GM19372 (cell line): ENCODE data around the gene XRCC3.
"Not testable (repeated sequence)": the region's sequence is repeated elsewhere in the genome, so short reads cannot be mapped to it uniquely, and the experiment has no call there.

Experiments
- ATAC-seq: cut with Tn5 transposase; IDR thresholded peaks from one replicate; pipeline ENCODE4 v1.9.1; 2021; ENCODE audit warnings: mild to moderate bottlenecking, low read depth, moderate library complexity; ENCODE audit not compliant: unreplicated experiment

XRCC3 gene

GRCh38 chr14:103676881-103677675 lies 38.2 kb downstream of the XRCC3 start:
- no peak for ATAC-seq

- no peak for ATAC-seq
These were observed 39.3 kb downstream of the XRCC3 start for GRCh38 chr14:103675957-103676356.

- ATAC-seq = no peak
These were observed 43.3 kb downstream of the XRCC3 start for GRCh38 chr14:103671911-103672310.

GRCh38 chr14:103669370-103669769 lies 45.9 kb downstream of the XRCC3 start:
- no peak for ATAC-seq

DNA sequence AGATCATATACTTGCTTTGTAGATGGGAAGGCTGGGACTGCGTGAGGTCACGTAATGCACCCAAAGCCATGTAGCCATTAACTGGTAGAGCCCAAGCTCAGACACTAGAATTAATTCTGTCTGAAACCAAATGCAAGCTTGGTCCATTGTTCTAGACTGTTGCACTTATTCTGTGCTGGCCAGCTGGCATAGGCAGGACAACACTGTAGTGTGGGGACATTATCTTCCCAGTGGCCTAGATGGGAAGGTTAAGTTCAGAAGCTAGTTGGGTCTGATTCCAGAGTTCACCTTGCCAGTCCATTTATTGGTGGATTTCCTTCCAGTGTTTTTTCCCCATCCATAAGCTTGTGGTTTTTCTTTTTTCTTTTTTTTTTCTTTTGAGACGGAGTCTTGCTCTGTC lies 47.1 kb downstream of the XRCC3 start:
- no peak for ATAC-seq

GRCh38 chr14:103667671-103668070 lies 47.6 kb downstream of the XRCC3 start:
- ATAC-seq = no peak

- ATAC-seq = no peak
These were observed 51.7 kb downstream of the XRCC3 start for GRCh38 chr14:103663506-103663905.

DNA sequence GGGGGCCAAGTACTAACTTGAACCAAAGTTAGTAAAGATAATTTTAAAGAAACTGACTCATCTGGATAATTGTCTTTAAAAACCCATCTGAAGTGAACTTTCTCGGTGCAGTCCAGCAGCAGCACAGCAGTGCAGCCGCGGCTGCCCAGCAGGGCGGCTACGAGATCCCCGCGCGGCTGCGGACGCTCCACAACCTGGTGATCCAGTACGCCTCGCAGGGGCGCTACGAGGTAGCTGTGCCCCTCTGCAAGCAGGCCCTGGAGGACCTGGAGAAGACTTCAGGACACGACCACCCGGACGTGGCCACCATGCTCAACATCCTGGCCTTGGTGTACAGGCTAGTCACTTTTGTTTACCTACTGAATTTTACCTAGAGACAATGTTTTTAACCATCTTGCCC lies 52.7 kb downstream of the XRCC3 start:
- ATAC-seq = no peak

- no peak for ATAC-seq
These were observed 53.2 kb downstream of the XRCC3 start for GRCh38 chr14:103662029-103662428.

DNA sequence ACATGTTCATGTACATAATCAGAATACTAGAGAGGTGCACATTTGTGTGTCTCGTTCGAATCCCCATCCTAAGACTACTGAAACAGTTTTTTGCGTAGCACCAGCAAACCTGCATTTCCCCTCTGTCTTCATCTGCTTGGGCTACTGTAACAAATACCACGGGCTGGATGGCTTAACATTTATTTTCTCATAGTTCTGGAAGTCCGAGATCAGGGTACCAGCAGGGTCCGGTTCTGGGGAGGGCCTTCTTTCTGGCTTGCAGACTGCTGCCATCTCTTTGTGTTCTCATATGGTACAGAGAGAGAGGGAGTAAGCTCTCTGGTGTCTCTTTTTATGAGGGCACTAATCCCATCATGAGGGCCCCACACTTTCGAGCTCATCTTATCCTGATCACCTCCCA lies 55.6 kb downstream of the XRCC3 start:
- no peak for ATAC-seq

GRCh38 chr14:103657471-103657870 lies 57.8 kb downstream of the XRCC3 start:
- no peak for ATAC-seq

DNA sequence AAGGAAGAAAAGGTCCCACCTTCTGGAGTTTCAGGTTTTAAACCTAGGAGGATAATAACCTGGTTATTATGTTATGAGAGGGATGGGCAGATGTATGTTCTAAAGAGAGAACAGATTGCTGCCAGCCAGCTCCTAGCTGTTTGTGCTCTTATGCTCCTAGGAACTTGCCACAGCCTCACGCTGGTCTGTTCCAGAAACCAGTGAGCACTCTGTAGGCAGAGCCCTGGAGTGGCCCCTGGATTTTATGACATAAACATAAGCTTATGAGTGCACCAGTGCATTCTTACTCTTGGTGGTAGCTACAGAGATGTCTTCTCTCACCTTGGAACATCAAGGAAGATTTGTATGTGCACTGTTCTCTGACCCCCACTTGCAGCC lies 58.5 kb downstream of the XRCC3 start:
- no peak for ATAC-seq

DNA sequence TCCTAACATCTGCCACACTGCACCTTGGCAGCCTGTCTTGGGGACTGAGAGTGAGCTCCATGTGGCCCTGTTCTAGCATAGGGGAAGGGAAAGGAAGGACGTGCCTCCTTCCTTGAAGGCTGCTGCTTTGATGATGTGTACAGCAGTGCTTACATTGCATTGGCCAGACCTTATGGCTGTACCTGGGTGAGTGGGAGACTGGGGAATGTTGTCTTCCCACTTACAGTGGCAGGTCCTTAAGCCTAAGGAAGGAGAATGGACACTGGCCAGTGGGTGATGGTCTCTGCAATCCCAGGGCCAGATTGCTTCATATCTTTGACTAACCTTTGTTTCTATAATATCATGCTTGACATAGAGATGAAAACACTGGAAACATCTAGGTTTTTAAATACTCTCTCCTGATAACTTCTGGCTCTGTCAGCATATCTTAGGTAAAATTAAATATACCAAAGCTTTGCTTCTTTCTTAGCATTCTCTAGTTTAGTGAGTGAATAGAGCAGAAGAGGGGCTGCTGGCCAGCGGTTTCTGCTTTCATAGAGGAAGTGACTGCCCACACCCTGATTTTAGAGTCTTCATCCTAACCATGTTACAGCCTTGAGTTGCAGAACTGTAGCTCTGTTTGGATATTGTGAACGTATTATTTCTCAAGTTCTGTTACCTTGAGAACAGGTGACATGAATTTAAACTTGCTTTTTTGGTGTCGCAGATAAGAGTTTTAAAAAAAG lies 59.1 kb downstream of the XRCC3 start:
- no peak for ATAC-seq

DNA sequence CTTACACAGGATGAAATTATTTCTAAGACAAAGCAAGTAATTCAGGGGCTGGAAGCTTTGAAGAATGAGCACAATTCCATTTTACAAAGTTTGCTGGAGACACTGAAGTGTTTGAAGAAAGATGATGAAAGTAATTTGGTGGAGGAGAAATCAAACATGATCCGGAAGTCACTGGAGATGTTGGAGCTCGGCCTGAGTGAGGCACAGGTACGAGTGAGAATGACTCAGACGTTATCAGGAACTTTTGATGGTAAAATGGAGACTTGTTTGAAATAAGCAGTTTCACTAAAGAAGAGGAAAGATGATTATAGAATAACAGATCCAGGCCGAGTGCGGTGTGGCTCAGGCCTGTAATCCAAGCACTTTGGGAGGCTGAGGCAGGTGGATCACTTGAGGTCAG lies 60.6 kb downstream of the XRCC3 start:
- ATAC-seq = no peak

GRCh38 chr14:103653805-103654204 lies 61.4 kb downstream of the XRCC3 start:
- ATAC-seq = no peak

DNA sequence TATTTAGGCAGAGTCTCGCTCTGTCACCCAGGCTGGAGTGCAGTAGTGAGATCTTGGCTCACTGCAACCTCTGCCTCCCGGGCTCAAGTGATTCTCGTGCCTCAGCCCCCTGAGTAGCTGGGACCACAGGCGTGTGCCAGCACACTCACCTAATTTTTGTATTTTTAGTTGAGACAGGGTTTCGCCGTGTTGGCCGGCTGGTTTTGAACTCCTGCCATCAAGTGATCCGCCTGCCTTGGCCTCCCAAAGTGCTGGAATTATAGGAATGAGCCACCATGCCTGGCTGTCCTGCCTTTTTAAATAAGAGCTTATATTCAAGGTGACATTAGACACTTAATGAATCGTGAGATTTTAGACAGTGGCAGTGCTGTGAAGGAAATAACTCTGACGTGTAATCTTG lies 61.9 kb downstream of the XRCC3 start:
- not testable (repeated sequence) for ATAC-seq

DNA sequence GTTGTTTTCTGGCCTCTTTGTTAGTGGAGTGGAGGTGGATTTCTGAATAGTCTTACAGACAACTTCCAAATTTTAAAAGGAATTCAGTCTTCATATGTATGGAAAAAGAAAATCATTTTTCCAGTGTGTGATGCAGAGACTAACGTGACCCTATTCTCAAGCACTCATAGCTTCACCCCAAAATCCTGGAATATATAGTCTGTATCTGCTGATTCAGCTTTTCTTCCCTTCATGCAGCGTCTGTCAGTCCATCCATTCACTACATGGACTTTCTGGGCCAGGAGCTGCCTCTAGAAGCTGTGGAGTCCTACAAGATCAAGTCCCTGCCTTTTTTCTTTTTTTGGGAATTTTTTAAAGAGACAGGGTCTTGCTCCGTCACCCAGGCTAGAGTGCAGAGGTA lies 62.4 kb downstream of the XRCC3 start:
- no peak for ATAC-seq

DNA sequence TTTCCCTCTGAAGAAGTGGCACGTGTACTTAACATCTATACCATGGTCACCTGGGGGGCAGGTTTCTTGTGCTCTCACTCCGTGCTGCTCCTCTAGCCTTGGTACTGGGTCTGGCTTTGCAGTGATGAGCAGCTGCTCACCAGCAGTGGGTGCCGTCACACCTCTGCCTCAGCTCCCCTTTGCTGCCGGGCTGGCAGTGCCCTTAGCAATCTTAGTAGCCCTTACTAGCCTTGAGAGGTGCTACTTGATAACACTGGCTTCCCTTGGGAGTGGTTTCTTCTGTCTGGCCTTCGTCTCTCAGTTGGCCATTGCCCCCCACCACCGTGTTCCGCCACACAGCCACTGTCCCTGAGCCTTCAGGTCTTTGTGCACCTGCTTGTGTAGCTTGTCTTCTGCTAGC lies 63.7 kb downstream of the XRCC3 start:
- ATAC-seq = no peak

- no peak for ATAC-seq
These were observed 65.0 kb downstream of the XRCC3 start for GRCh38 chr14:103650213-103650612.

- ATAC-seq = no peak
These were observed 66.2 kb downstream of the XRCC3 start for GRCh38 chr14:103649001-103649400.
